Breast epithelium (tissue), 3 donors: Measurements from ENCODE around the gene HOXB2.

Experiments
- POLR2A ChIP-seq: fragments of 450-650 bp; IDR thresholded peaks from one replicate; pipeline ENCODE4 v1.6.1; 2016; ENCODE audit warnings: antibody characterized with exemption, mild to moderate bottlenecking, moderate library complexity
- POLR2AphosphoS5 ChIP-seq, 3 donors: sonication (generic); formaldehyde crosslinking; IDR thresholded peaks; one replicate each; pipeline ENCODE4 v1.6.1; 2017; ENCODE audit warnings: antibody characterized with exemption in 3 of 3
- TF ChIP-seq, protein P1 (sequence below), 3 donors: fragments of 450-650 bp; IDR thresholded peaks; one replicate each; pipeline ENCODE4 v1.5.1; 2016 to 2017; ENCODE audit warnings: antibody characterized with exemption in 3 of 3, mild to moderate bottlenecking in 3 of 3, moderate library complexity in 3 of 3

DNA sequence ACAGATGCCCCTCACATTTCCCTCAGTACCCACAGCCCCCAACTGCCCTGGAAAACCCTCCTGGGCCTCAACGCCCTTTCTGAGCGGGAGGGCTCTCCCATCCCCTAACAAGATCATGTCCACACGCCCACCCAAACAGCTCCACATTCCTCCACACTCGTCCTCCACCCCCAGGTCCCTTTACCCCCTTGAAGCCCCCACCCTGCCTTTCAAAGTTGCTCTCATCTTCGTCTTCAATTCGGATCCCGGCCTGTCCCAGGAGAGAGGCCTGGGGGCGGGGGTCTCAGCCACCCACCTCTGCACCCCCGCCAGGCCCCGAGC, 18.9 kb upstream of the HOXB2 start:
- TF ChIP-seq, protein P1, sequence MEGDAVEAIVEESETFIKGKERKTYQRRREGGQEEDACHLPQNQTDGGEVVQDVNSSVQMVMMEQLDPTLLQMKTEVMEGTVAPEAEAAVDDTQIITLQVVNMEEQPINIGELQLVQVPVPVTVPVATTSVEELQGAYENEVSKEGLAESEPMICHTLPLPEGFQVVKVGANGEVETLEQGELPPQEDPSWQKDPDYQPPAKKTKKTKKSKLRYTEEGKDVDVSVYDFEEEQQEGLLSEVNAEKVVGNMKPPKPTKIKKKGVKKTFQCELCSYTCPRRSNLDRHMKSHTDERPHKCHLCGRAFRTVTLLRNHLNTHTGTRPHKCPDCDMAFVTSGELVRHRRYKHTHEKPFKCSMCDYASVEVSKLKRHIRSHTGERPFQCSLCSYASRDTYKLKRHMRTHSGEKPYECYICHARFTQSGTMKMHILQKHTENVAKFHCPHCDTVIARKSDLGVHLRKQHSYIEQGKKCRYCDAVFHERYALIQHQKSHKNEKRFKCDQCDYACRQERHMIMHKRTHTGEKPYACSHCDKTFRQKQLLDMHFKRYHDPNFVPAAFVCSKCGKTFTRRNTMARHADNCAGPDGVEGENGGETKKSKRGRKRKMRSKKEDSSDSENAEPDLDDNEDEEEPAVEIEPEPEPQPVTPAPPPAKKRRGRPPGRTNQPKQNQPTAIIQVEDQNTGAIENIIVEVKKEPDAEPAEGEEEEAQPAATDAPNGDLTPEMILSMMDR (IDR thresholded peaks at IDR 0.05): no peak
- no peak for TF ChIP-seq POLR2AphosphoS5 (IDR thresholded peaks at IDR 0.05)
- TF ChIP-seq POLR2A: no peak
